SK-N-SH (cell line): ENCODE results near the gene EZR. TPM values are rescaled to one million over a fixed set of nuclear protein-coding genes. Genes with fewer than 3 reads are reported as not detected.

Experiments used
- CTCF ChIA-PET: fragments of 300-600, 350-600 bp; formaldehyde crosslinking; extraction: SDS; loops from one replicate; lab custom pipeline; 2021; lab: Yijun Ruan, JAX
- POLR2A ChIA-PET: fragments of 350-600 bp; sonication (Branson Sonifier 250); formaldehyde crosslinking; extraction: SDS; loops from one replicate; lab custom pipeline; 2020; ENCODE audit warnings: antibody characterized with exemption, inconsistent platforms; lab: Yijun Ruan, JAX
- DNase-seq: peaks from one replicate; pipeline ENCODE4 v3.0.0; 2012
- H2AFZ ChIP-seq: fragments of 200-600 bp; sonication (generic); 2 replicates; pipeline ENCODE4 v1.8.1; 2016; ENCODE audit warnings: antibody characterized with exemption, mild to moderate bottlenecking, low read depth
- H3F3A ChIP-seq: fragments of 200-600 bp; sonication (generic); replicated peaks from 2 replicates; pipeline ENCODE3; 2016; ENCODE audit warnings: antibody characterized with exemption, mild to moderate bottlenecking; ENCODE audit not compliant: insufficient read depth
- H3K27ac ChIP-seq, 2 experiments: fragments of 200-500 bp in 1 of 2; fragments of 200-600 bp in 1 of 2; sonication (Bioruptor generic) in 1 of 2; sonication (generic), shearing (Covaris generic) in 1 of 2; 2 replicates each; pipeline versions ENCODE4 v1.5.1 to v1.6.1; 2014 to 2016; ENCODE audit warnings: low read depth in 2 of 2, inconsistent platforms in 1 of 2, low read length in 1 of 2, mild to moderate bottlenecking in 1 of 2, mixed read lengths in 1 of 2
- H3K27me3 ChIP-seq: fragments of 200-600 bp; sonication (generic), shearing (Covaris generic); 2 replicates; pipeline ENCODE4 v1.6.1; 2016; ENCODE audit warnings: mixed run types; ENCODE audit not compliant: insufficient read depth
- H3K36me3 ChIP-seq, 2 experiments: fragments of 200-500 bp in 1 of 2; fragments of 200-600 bp in 1 of 2; sonication (Bioruptor generic) in 1 of 2; sonication (generic) in 1 of 2; replicated peaks in 1 of 2; 2 replicates each; pipeline versions ENCODE3 to v1.5.1; 2014 to 2016; ENCODE audit warnings: low read length in 1 of 2, mild to moderate bottlenecking in 1 of 2; ENCODE audit not compliant: insufficient read depth in 2 of 2, control insufficient read depth in 1 of 2
- H3K4me1 ChIP-seq, 2 experiments: fragments of 200-500 bp in 1 of 2; fragments of 200-600 bp in 1 of 2; sonication (Bioruptor generic) in 1 of 2; sonication (generic), shearing (Covaris generic) in 1 of 2; 2 replicates each; pipeline versions ENCODE4 v1.5.1 to v1.6.1; 2014 to 2016; ENCODE audit warnings: low read depth in 1 of 2, low read length in 1 of 2, mixed run types in 1 of 2; ENCODE audit not compliant: insufficient read depth in 2 of 2, control insufficient read depth in 1 of 2
- H3K4me2 ChIP-seq: fragments of 200-600 bp; sonication (generic), shearing (Covaris generic); 2 replicates; pipeline ENCODE4 v1.6.1; 2017; ENCODE audit warnings: mixed run types
- H3K4me3 ChIP-seq, 2 experiments: fragments of 200-500 bp in 1 of 2; fragments of 200-600 bp in 1 of 2; sonication (Bioruptor generic) in 1 of 2; sonication (generic), shearing (Covaris generic) in 1 of 2; 2 replicates each; pipeline versions ENCODE4 v1.5.1 to v1.8.1; 2014 to 2016; ENCODE audit warnings: low read depth in 2 of 2, inconsistent platforms in 1 of 2, low read length in 1 of 2, mild to moderate bottlenecking in 1 of 2, mixed read lengths in 1 of 2, moderate library complexity in 1 of 2
- H3K79me2 ChIP-seq: fragments of 200-600 bp; sonication (generic); 2 replicates; pipeline ENCODE4 v1.8.1; 2017; ENCODE audit warnings: mild to moderate bottlenecking; ENCODE audit not compliant: insufficient read depth
- H3K9ac ChIP-seq: fragments of 200-600 bp; sonication (generic); 2 replicates; pipeline ENCODE4 v1.6.1; 2017; ENCODE audit warnings: mixed run types
- H3K9me2 ChIP-seq: fragments of 200-600 bp; sonication (generic); 2 replicates; pipeline ENCODE4 v1.6.1; 2017; ENCODE audit warnings: mixed run types
- H3K9me3 ChIP-seq: fragments of 200-600 bp; sonication (generic); 2 replicates; pipeline ENCODE4 v1.6.1; 2017; ENCODE audit warnings: mixed run types, mild to moderate bottlenecking, moderate library complexity
- H4K20me1 ChIP-seq: fragments of 200-600 bp; sonication (generic); 2 replicates; pipeline ENCODE4 v1.6.1; 2017; ENCODE audit warnings: mild to moderate bottlenecking, mixed run types; ENCODE audit not compliant: insufficient read depth
- CHD2 ChIP-seq: fragments of 150-350 bp; IDR thresholded peaks from 2 replicates; pipeline ENCODE4 v1.6.1; 2018; ENCODE audit warnings: low read length; ENCODE audit not compliant: partially characterized antibody
- ELF1 ChIP-seq: IDR thresholded peaks from 2 replicates; pipeline ENCODE4 v1.4.0; 2012
- EZH2phosphoT487 ChIP-seq: fragments of 200-600 bp; sonication (generic); IDR thresholded peaks from 2 replicates; pipeline ENCODE4 v1.6.1; 2017; ENCODE audit warnings: low read depth, mixed run types, mild to moderate bottlenecking, antibody characterized with exemption, moderate library complexity, borderline replicate concordance
- FOSL2 ChIP-seq: IDR thresholded peaks from 2 replicates; pipeline ENCODE4 v1.4.0; 2012; ENCODE audit warnings: low read depth, mild to moderate bottlenecking, moderate library complexity, borderline replicate concordance
- GABPA ChIP-seq: IDR thresholded peaks from 2 replicates; pipeline ENCODE4 v1.4.0; 2012; ENCODE audit warnings: low read depth, mild to moderate bottlenecking
- GATA2 ChIP-seq: sonication (generic); formaldehyde crosslinking; IDR thresholded peaks from 2 replicates; pipeline ENCODE4 v1.5.0; 2020; ENCODE audit warnings: mild to moderate bottlenecking, missing genetic modification reagents
- MXI1 ChIP-seq: IDR thresholded peaks from 2 replicates; pipeline ENCODE4 v1.6.1; 2012; ENCODE audit warnings: mild to moderate bottlenecking, low read depth, low read length, improper control_type of control experiment
- NRF1 ChIP-seq: IDR thresholded peaks from 2 replicates; pipeline ENCODE4 v1.6.1; 2012; ENCODE audit warnings: low read depth, mild to moderate bottlenecking, low read length
- RAD21 ChIP-seq: IDR thresholded peaks from 2 replicates; pipeline ENCODE4 v1.6.1; 2012; ENCODE audit warnings: mild to moderate bottlenecking, low read length
- RFX5 ChIP-seq: IDR thresholded peaks from 2 replicates; pipeline ENCODE4 v1.6.1; 2012; ENCODE audit warnings: mild to moderate bottlenecking, improper control_type of control experiment, low read length
- SIN3A ChIP-seq: IDR thresholded peaks from 2 replicates; pipeline ENCODE4 v1.6.1; 2012; ENCODE audit warnings: low read depth, mild to moderate bottlenecking, low read length, moderate library complexity, borderline replicate concordance
- TAF1 ChIP-seq: IDR thresholded peaks from 2 replicates; pipeline ENCODE4 v1.6.1; 2012; ENCODE audit warnings: low read depth, mild to moderate bottlenecking, low read length, moderate library complexity, borderline replicate concordance
- TEAD4 ChIP-seq: IDR thresholded peaks from 2 replicates; pipeline ENCODE4 v1.4.0; 2012; ENCODE audit warnings: mild to moderate bottlenecking, borderline replicate concordance; ENCODE audit not compliant: insufficient read depth
- WGBS: methylation state at CpG from one replicate; pipeline ENCODE4 v1.1.6; 2017; ENCODE audit warnings: low lambda C conversion rate; 5-methylcytosine and 5-hydroxymethylcytosine counted together
- polyA plus RNA-seq, 3 experiments: library from polyadenylated mRNA; depleted of rRNA; stranded (reverse); fragments of >200 nt; gene quantifications; 2 replicates each; pipeline ENCODE4 v1.2.3, GENCODE V29; 2012
- TF ChIP-seq, protein P1 (sequence below): IDR thresholded peaks from 2 replicates; pipeline ENCODE4 v1.4.0; 2012; ENCODE audit warnings: low read depth, borderline replicate concordance
- TF ChIP-seq, protein P2 (sequence below): IDR thresholded peaks from 2 replicates; pipeline ENCODE4 v1.4.0; 2012; ENCODE audit warnings: low read depth
- TF ChIP-seq, protein P3 (sequence below): IDR thresholded peaks from 2 replicates; pipeline ENCODE4 v1.4.0; 2012; ENCODE audit warnings: low read depth, borderline replicate concordance
- TF ChIP-seq, protein P4 (sequence below): IDR thresholded peaks from 2 replicates; pipeline ENCODE4; 2012

Gene EZR
- polyA plus RNA-seq, 1 of the 3 experiments (the other 2 are of a cell fraction) = 92.0 TPM

DNA sequence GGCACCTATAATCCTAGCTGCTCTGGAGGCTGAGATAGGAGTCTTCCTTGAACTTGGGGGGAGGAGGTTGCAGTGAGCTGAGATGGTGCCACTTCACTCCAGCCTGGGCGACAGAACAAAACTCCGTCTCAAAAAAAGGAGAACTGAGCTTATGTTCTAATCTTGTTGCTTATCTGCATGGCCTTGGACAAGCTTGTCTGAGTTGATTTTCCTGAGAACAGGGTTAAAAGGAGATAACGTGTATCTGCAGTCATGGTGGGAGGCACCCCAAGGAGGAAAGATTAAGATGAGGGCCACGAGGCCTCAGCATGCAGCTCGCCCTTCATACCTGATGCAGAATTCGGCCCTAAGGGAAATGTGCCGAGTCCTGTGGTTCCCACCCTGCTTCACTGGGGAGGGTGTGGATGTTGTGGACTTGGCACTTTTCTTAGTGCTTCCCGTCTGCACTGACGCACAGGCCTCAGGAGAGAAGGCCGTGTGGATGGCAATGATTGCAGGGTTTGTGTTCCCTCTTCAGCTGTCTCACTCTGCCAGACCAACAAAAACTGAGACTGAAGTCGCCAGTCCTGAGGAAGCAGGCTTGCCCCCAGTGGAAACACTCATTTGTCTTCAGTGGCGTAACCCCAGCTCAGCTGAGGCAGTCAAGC, 56.3 kb downstream of the EZR start (continued):
- TF ChIP-seq, protein P1, sequence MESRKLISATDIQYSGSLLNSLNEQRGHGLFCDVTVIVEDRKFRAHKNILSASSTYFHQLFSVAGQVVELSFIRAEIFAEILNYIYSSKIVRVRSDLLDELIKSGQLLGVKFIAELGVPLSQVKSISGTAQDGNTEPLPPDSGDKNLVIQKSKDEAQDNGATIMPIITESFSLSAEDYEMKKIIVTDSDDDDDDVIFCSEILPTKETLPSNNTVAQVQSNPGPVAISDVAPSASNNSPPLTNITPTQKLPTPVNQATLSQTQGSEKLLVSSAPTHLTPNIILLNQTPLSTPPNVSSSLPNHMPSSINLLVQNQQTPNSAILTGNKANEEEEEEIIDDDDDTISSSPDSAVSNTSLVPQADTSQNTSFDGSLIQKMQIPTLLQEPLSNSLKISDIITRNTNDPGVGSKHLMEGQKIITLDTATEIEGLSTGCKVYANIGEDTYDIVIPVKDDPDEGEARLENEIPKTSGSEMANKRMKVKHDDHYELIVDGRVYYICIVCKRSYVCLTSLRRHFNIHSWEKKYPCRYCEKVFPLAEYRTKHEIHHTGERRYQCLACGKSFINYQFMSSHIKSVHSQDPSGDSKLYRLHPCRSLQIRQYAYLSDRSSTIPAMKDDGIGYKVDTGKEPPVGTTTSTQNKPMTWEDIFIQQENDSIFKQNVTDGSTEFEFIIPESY = no peak

DNA sequence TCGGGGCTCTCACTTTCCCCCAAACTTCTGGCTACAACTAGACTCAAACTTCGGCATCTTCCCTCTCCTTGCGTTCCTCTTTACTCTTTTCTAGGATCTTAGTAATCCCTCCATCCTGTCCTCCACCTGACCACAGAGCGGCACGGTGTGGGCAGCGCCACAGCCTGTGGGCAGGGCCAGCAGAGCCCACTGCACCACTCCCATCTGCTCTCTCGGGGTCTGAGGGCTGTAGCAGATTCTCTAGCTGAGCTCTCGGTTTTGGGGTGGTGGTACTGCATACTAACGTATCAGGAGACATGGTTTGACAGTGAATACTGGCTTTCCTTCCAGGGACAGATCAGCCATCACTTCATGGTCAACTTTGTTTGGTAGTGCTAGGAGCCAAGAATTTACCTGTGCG, 57.4 kb downstream of the EZR start:
- H3K9me2 ChIP-seq = no peaks in the 10 kb centered on the region
- H3K27me3 ChIP-seq = no peaks in the 10 kb centered on the region
- TF ChIP-seq, protein P2, sequence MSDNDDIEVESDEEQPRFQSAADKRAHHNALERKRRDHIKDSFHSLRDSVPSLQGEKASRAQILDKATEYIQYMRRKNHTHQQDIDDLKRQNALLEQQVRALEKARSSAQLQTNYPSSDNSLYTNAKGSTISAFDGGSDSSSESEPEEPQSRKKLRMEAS = no peak
- no peak for TF ChIP-seq SIN3A
- no peak for TF ChIP-seq NRF1
- no peak for TF ChIP-seq GATA2
- TF ChIP-seq MXI1 = no peak
- no peak for TF ChIP-seq EZH2phosphoT487
- no peak for TF ChIP-seq TEAD4
- TF ChIP-seq, all 33 proteins: peak for 0
- no peak for DNase-seq
- H3K4me1 ChIP-seq = peaks cover 0 to 39% of the 10 kb centered on the region in 2 experiments; a peak in 1 of 4 replicates
- no peak overlapping the region for H2AFZ ChIP-seq
- H3K9me3 ChIP-seq = no peaks in the 10 kb centered on the region
- no peak overlapping the region for H3K27ac ChIP-seq
- H3K4me2 ChIP-seq = no peak overlapping the region
- no peak overlapping the region for H3K9ac ChIP-seq
- H4K20me1 ChIP-seq = no peaks in the 10 kb centered on the region
- POLR2A ChIA-PET = interaction anchor here (1.6 kb wide), 1 partner anchor 10 kb away, joined by 3 read pairs; no protein-coding TSS in a partner anchor
- H3F3A ChIP-seq = no peaks in the 10 kb centered on the region
- no peak overlapping the region for H3K4me3 ChIP-seq
- CTCF ChIA-PET = interaction anchor here (0.7 to 1.1 kb wide), 2 partner anchors 39 to 272 kb away, joined by 3 read pairs; no protein-coding TSS in a partner anchor
- WGBS = 98% methylated on average over 10 of the region's 10 CpGs
- no peaks in the 10 kb centered on the region for H3K79me2 ChIP-seq
- peaks cover 13 to 18% of the 10 kb centered on the region in 2 experiments for H3K36me3 ChIP-seq

DNA sequence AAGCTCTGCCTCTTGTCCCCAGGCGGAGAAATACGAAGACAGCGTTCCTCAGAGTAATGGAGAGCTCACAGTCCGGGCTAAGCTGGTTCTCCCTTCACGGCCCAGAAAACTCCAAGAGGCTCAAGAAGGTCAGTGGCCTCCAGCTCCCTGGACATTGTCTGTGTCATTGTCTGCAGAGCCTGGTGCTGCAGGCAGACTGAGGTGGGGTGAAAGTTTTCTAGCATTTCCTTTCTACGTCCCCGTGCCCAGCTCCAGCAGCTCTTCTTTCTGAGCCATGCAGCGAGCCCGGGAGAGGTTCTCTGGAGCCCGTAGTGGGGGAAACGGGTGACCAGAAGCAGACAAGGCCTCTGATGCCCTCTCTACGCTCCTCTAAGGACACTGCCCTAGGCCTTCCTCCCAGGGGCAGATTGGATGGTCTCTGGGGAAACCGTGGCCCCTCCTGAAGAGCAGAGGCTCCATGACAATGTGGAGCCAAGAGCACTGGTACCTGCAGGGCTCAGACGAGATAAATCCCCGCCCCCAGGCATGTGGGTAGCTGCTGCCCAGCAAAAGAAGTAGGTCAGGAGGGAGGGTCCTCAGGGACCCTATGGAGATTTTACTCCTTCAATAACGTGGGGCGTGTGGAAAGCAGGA, 58.4 kb downstream of the EZR start:
- Histone ChIP-seq H3K9me2 (no peaks in the 10 kb centered on the region), H3K4me3 (no peak overlapping the region), H3K79me2 (no peaks in the 10 kb centered on the region), H3K9ac (no peak overlapping the region), H3K36me3 (peaks cover 2 to 8% of the 10 kb centered on the region in 2 experiments), H3K27me3 (no peaks in the 10 kb centered on the region), H4K20me1 (no peaks in the 10 kb centered on the region), H2AFZ (no peak overlapping the region), H3K4me1 (peaks cover 0 to 45% of the 10 kb centered on the region in 2 experiments; a peak in 1 of 4 replicates), H3K4me2 (no peak overlapping the region), H3K27ac (no peak overlapping the region), H3F3A (no peaks in the 10 kb centered on the region), H3K9me3 (no peaks in the 10 kb centered on the region)
- 86% methylated on average over 12 of the region's 17 CpGs for WGBS
- CTCF ChIA-PET = no interaction called here
- POLR2A ChIA-PET = no interaction called here
- DNase-seq = no peak
- no peak for TF ChIP-seq FOSL2
- no peak for TF ChIP-seq RFX5
- TF ChIP-seq CHD2 = no peak
- no peak for TF ChIP-seq NRF1
- TF ChIP-seq TAF1 = no peak
- no peak for TF ChIP-seq RAD21
- TF ChIP-seq, protein P3, sequence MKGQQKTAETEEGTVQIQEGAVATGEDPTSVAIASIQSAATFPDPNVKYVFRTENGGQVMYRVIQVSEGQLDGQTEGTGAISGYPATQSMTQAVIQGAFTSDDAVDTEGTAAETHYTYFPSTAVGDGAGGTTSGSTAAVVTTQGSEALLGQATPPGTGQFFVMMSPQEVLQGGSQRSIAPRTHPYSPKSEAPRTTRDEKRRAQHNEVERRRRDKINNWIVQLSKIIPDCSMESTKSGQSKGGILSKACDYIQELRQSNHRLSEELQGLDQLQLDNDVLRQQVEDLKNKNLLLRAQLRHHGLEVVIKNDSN = no peak
- TF ChIP-seq, protein P1 = no peak
- TF ChIP-seq, protein P4, sequence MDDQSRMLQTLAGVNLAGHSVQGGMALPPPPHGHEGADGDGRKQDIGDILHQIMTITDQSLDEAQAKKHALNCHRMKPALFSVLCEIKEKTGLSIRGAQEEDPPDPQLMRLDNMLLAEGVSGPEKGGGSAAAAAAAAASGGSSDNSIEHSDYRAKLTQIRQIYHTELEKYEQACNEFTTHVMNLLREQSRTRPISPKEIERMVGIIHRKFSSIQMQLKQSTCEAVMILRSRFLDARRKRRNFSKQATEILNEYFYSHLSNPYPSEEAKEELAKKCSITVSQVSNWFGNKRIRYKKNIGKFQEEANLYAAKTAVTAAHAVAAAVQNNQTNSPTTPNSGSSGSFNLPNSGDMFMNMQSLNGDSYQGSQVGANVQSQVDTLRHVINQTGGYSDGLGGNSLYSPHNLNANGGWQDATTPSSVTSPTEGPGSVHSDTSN = no peak
- no peak for TF ChIP-seq GABPA
- no peak for TF ChIP-seq GATA2
- no peak for TF ChIP-seq MXI1
- TF ChIP-seq ELF1 = no peak
